Heart right ventricle (tissue), 16 donors: ENCODE measurements around the gene NRXN3. TPM values are rescaled to one million over a fixed set of nuclear protein-coding genes. Genes with fewer than 3 reads are reported as not detected.
"Not testable (repeated sequence)": the region's sequence is repeated elsewhere in the genome, so short reads cannot be mapped to it uniquely, and the experiment has no call there.

ENCODE experiments used
- ATAC-seq, 8 donors: fragments of 200-7000 bp; cut with Tn5 transposase; one replicate each; pipeline ENCODE4 v1.9.1; 2020; ENCODE audit warnings: mild to moderate bottlenecking in 8 of 8, moderate library complexity in 8 of 8, moderate number of reproducible peaks in 1 of 8
- DNase-seq, 2 donors: peaks; one replicate each; pipeline ENCODE4 v3.0.0-alpha.2; 2020
- H3K27ac ChIP-seq, 10 donors: fragments of 200-600 bp; sonication (generic) in 2 of 10; one replicate each; pipeline versions ENCODE4 v1.5.0 to v1.8.0; 2020 to 2022; ENCODE audit warnings: mild to moderate bottlenecking in 3 of 10
- H3K27me3 ChIP-seq, 7 donors: fragments of 200-600 bp; one replicate each; pipeline ENCODE4 v1.8.0; 2021 to 2022; ENCODE audit warnings: mild to moderate bottlenecking in 2 of 7
- H3K36me3 ChIP-seq, 9 donors: fragments of 200-600 bp; sonication (generic) in 1 of 9; one replicate each; pipeline versions ENCODE4 v1.5.0 to v1.8.0; 2020 to 2022; ENCODE audit warnings: mild to moderate bottlenecking in 2 of 9
- H3K4me1 ChIP-seq, 9 donors: fragments of 200-600 bp; sonication (generic) in 1 of 9; one replicate each; pipeline versions ENCODE4 v1.5.0 to v1.8.0; 2020 to 2022; ENCODE audit warnings: mild to moderate bottlenecking in 4 of 9
- H3K4me3 ChIP-seq, 10 donors: fragments of 200-600 bp; sonication (generic) in 2 of 10; one replicate each; pipeline versions ENCODE4 v1.5.0 to v1.8.0; 2020 to 2022; ENCODE audit warnings: mild to moderate bottlenecking in 7 of 10, moderate library complexity in 2 of 10
- H3K9me3 ChIP-seq, 11 donors: fragments of 200-600 bp in 10 of 11; sonication (generic) in 2 of 11; one replicate each; pipeline versions ENCODE4 v1.5.0 to v1.8.0; 2013 to 2022; ENCODE audit warnings: mild to moderate bottlenecking in 2 of 11, control low read depth in 1 of 11, moderate library complexity in 1 of 11
- CTCF ChIP-seq, 9 donors: fragments of 200-600 bp; sonication (generic) in 2 of 9; IDR thresholded peaks; one replicate each; pipeline versions ENCODE4 v1.5.0 to v1.8.0; 2021 to 2022; ENCODE audit warnings: antibody characterized with exemption in 9 of 9, mild to moderate bottlenecking in 5 of 9, moderate library complexity in 1 of 9
- WGBS, 2 donors: extraction: QIAGEN DNeasy Blood & Tissue Kit; methylation state at CpG; one replicate each; pipeline ENCODE4 v1.1.7; 2013; ENCODE audit warnings: inconsistent platforms in 1 of 2; 5-methylcytosine and 5-hydroxymethylcytosine counted together
- intact Hi-C, 10 donors: fragments of 100-400 bp; cut with DNase I; formaldehyde crosslinking; loops; one replicate each; pipeline versions ENCODE4 v1.11.1 to v1.14.2; 2022
- polyA plus RNA-seq, 2 donors: library from polyadenylated mRNA; stranded (reverse); fragments of 200-250 nt; gene quantifications; one replicate each; pipeline ENCODE4 v1.2.3, GENCODE V29; 2013
- total RNA-seq, 10 donors: library from RNA; stranded (reverse); fragmentation: NEBNext Ultra II Directional in 3 of 10; extraction: Animal tissue kit (Norgen Biotek cat#: 25700) in 3 of 10; gene quantifications; one replicate each; pipeline versions ENCODE4 v1.2.1 to v1.2.4, GENCODE V29; 2021 to 2023
- donor health status: Arrhythmogenic right ventricular cardiomyopathy.
- donor health status: ischemic (EF 13 %, LVEDD 7.1; RV severe dilation, severe dysfunction).
- donor health status: healthy with polysubstance abuse.
- donor health status: DM: no; HTN: yes; CAD: no.
- donor health status: DM: no; HTN: no; CAD: no.
- donor health status: ischemic (EF 25% LVEDD 6.9; RV normal size, moderate dysfunction).
- donor health status: ischemic (EF 25% LVEDD 5.7; RV mildly dilated, moderate dysfunction).
- donor health status: healthy.
- donor health status: DM: yes; HTN: yes; CAD: no.
- donor health status: Ischemic cardiomyopathy.
- donor health status: ischemic (EF 35%, LVEDD 5.7; RV mildly dilated, moderate dysfunction).
- donor health status: nonischemic (EF 11% LVEDD 7.7; RV severe dilation, severe dysfunction).
- donor health status: DM: yes; HTN: yes; CAD: no.
- donor health status: PGD.
- donor health status: ischemic (EF 29% LVEDD 5.4; RV normal size, mild dysfunction).
- donor health status: nonischemic (EF 23%, LVEDD 6.1; RV moderate dilation, normal function).

The NRXN3 gene
- total and polyA plus RNA-seq, 12 donors, result 0.23 to 1.8 (median 0.87) TPM

DNA sequence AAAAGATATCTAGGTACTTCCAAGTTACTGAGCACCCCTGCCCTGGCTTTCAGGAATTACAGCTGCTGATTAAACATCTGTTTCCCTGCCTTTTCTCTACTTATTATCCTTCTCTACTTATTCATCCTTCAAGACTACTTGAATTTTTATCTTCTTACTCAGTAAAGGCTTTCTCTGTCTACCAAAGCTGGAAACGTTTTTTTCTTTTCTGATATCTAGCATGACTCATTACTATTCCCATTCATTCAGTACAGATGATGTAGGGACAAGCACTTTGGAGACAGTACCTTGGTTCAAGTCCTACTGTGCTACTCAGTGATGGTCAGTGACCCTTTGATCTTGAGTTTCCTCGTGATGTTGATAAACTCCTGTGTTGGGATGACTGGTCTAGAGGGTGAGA lies 848.7 kb downstream of the NRXN3 start:
- H3K27me3 ChIP-seq, result no peaks in the 10 kb centered on the region
- no peak for ATAC-seq
- H3K4me1 ChIP-seq, result no peaks in the 10 kb centered on the region
- WGBS, 2 donors, result 26 to 40% methylated on average over 2 of the region's 2 CpGs
- H3K27ac ChIP-seq, result no peak overlapping the region
- intact Hi-C loops, result no loop called here
- H3K9me3 ChIP-seq, result no peaks in the 10 kb centered on the region
- no peak overlapping the region for H3K4me3 ChIP-seq
- DNase-seq, result no peak
- H3K36me3 ChIP-seq, result no peaks in the 10 kb centered on the region
- no peak for TF ChIP-seq CTCF (IDR thresholded peaks at IDR 0.05)

DNA sequence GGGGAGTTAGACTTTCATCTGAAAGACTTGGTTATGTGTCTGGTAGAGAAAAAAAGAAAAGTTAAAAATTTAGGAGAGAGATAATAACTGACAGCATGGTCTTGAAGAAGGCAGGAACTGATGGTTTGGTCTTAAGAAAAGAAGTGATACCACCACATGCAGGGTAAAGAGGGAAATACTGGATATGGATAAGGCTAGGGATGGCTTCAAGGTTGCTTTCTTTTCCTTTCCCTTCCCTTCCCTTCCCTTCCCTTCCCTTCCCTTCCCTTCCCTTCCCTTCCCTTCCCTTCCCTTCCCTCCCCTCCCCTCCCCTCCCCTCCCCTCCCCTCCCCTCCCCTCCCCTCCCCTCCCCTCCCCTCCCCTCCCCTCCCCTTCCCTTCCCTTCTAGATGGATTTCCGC lies 849.7 kb downstream of the NRXN3 start:
- H3K36me3 ChIP-seq, H3K4me3 ChIP-seq, H3K27me3 ChIP-seq, DNase-seq, H3K27ac ChIP-seq, intact Hi-C loops, H3K4me1 ChIP-seq, H3K9me3 ChIP-seq, ATAC-seq: not testable (repeated sequence)
- no CpG with 5 or more reads among the region's 1 CpG for WGBS, 2 donors

DNA sequence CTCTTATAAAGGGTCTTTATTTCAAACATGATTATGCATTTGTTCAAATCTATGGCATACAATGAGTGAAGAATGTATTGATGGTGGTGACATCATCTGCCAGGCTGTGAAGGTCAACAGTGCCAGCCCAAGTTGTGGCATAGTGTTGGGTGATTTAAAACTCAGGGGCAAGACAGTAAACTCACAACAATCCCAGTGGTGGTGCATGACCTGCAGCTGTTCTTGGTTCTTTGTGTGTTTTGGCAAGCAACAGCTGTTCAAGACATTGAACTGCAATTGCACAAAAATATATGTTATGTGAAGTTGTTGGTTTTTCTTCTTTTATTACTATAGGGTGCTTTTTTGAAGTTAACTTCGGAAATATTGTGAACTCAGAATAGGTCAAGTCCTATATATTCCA lies 851.6 kb downstream of the NRXN3 start:
- peaks cover 0 to 11% (median 0%) of the 10 kb centered on the region in 11 donors for H3K9me3 ChIP-seq
- WGBS, 2 donors, result 79 to 86% methylated on average over 1 of the region's 1 CpG
- no peaks in the 10 kb centered on the region for H3K36me3 ChIP-seq
- no peak overlapping the region for H3K27ac ChIP-seq
- intact Hi-C loops, result no loop called here
- ATAC-seq (no peak), DNase-seq (no peak)
- no peaks in the 10 kb centered on the region for H3K27me3 ChIP-seq
- no peaks in the 10 kb centered on the region for H3K4me1 ChIP-seq
- no peak for TF ChIP-seq CTCF (IDR thresholded peaks at IDR 0.05)
- no peak overlapping the region for H3K4me3 ChIP-seq

DNA sequence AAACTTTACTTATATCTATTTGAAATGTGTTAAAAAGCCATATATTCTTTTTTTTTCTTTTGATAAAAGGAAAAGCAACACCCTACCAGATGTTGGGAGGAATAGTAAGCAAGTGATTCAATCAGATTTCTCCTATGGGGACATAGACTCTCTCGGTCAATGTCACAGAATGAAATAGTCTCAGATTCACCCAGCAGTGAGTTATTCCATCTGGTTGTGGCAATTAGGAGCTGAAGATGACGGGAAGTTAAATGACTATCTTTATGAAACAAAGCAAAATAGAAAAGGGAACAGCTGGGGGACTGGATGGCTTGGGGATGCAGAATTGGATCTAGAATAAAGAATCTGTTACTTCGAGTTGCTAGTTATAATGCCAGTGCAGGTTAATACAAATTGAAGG lies 857.0 kb downstream of the NRXN3 start:
- Histone ChIP-seq H3K9me3 (peaks cover 0 to 11% (median 0%) of the 10 kb centered on the region in 11 donors), H3K4me1 (no peaks in the 10 kb centered on the region), H3K36me3 (no peaks in the 10 kb centered on the region), H3K4me3 (no peak overlapping the region), H3K27me3 (peaks cover 0 to 4% (median 0%) of the 10 kb centered on the region in 7 donors), H3K27ac (no peak overlapping the region)
- no peak for DNase-seq
- no peak for TF ChIP-seq CTCF (IDR thresholded peaks at IDR 0.05)
- no peak for ATAC-seq
- intact Hi-C loops, result no loop called here
- WGBS, 2 donors, result 64 to 65% methylated on average over 3 of the region's 3 CpGs

DNA sequence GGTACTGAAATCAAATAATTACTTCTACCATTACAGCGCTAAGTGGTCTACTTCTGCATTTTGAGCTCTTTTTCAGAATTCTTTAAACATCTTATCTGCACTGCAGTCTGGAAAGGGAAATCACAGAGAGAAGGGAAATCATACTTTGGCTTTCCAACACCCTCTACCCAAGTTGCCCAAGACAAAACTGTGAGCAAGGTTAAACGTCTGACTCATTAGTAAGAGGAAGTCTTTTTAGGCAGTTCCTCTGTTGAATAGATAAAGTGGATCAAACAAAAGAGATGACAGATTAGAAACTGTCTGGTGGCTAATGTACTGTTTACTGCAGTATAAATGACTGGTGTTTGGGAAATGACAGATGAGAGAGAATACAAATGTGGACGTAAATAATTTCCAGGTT lies 858.1 kb downstream of the NRXN3 start:
- Histone ChIP-seq H3K9me3 (peaks cover 0 to 11% (median 0%) of the 10 kb centered on the region in 11 donors), H3K4me3 (no peak overlapping the region), H3K4me1 (no peaks in the 10 kb centered on the region), H3K36me3 (no peaks in the 10 kb centered on the region), H3K27ac (no peak overlapping the region), H3K27me3 (peaks cover 0 to 6% (median 0%) of the 10 kb centered on the region in 7 donors)
- intact Hi-C loops, result no loop called here
- no peak for TF ChIP-seq CTCF (IDR thresholded peaks at IDR 0.05)
- WGBS, 2 donors, result 56 to 58% methylated on average over 3 of the region's 3 CpGs
- ATAC-seq (no peak), DNase-seq (no peak)
